HEK293T (cell line): ENCODE results near the gene SFT2D1.

ENCODE experiments used
- CTCF ChIA-PET: fragments of 350-600 bp; formaldehyde crosslinking; extraction: SDS; loops from one replicate; lab custom pipeline; 2021; ENCODE audit warnings: antibody characterized with exemption, inconsistent platforms; lab: Yijun Ruan, JAX
- POLR2A ChIA-PET: fragments of 350-600 bp; formaldehyde crosslinking; extraction: SDS; loops from one replicate; lab custom pipeline; 2020; ENCODE audit warnings: antibody characterized with exemption, inconsistent platforms; lab: Yijun Ruan, JAX
- DNase-seq: peaks from one replicate; pipeline ENCODE4 v3.0.0; 2012; ENCODE audit warnings: mixed read lengths; ENCODE audit errors: extremely low spot score
- ARNT ChIP-seq: fragments of 450-650 bp; IDR thresholded peaks from 2 replicates; pipeline ENCODE4 v1.6.1; 2017; ENCODE audit warnings: mild to moderate bottlenecking
- BHLHE40 ChIP-seq: fragments of 450-650 bp; IDR thresholded peaks from 2 replicates; pipeline ENCODE4 v1.6.1; 2016; ENCODE audit warnings: mild to moderate bottlenecking, moderate library complexity, borderline replicate concordance
- CTBP1 ChIP-seq: fragments of 450-650 bp; IDR thresholded peaks from 2 replicates; pipeline ENCODE4 v1.6.1; 2016; ENCODE audit warnings: borderline replicate concordance
- ELF4 ChIP-seq: fragments of 450-650 bp; IDR thresholded peaks from 2 replicates; pipeline ENCODE4 v1.6.1; 2017; ENCODE audit warnings: antibody characterized with exemption
- FOXA1 ChIP-seq: fragments of 450-650 bp; IDR thresholded peaks from 2 replicates; pipeline ENCODE4 v1.6.1; 2016; ENCODE audit warnings: mild to moderate bottlenecking
- FOXK2 ChIP-seq: fragments of 450-650 bp; IDR thresholded peaks from 2 replicates; pipeline ENCODE4 v1.6.1; 2016; ENCODE audit warnings: mild to moderate bottlenecking
- FOXM1 ChIP-seq: fragments of 450-650 bp; IDR thresholded peaks from 2 replicates; pipeline ENCODE4 v1.6.1; 2017; ENCODE audit warnings: mild to moderate bottlenecking, borderline replicate concordance
- HDGF ChIP-seq: fragments of 450-650 bp; IDR thresholded peaks from 2 replicates; pipeline ENCODE4 v1.6.1; 2017; ENCODE audit warnings: antibody characterized with exemption, borderline replicate concordance
- L3MBTL2 ChIP-seq: fragments of 450-650 bp; conservative IDR thresholded peaks from 2 replicates; pipeline ENCODE4 v1.6.1; 2016; ENCODE audit warnings: mild to moderate bottlenecking
- LEF1 ChIP-seq: fragments of 450-650 bp; IDR thresholded peaks from 2 replicates; pipeline ENCODE4 v1.6.1; 2017; ENCODE audit warnings: mild to moderate bottlenecking, borderline replicate concordance
- NFRKB ChIP-seq: fragments of 450-650 bp; IDR thresholded peaks from 2 replicates; pipeline ENCODE4 v1.6.1; 2016; ENCODE audit warnings: mild to moderate bottlenecking, moderate library complexity
- PKNOX1 ChIP-seq: fragments of 450-650 bp; IDR thresholded peaks from 2 replicates; pipeline ENCODE4 v1.6.1; 2016
- SP1 ChIP-seq: fragments of 450-650 bp; IDR thresholded peaks from 2 replicates; pipeline ENCODE4 v1.6.1; 2017
- SUZ12 ChIP-seq: fragments of 450-650 bp; IDR thresholded peaks from 2 replicates; pipeline ENCODE4 v1.6.1; 2016; ENCODE audit warnings: mild to moderate bottlenecking
- TARDBP ChIP-seq: fragments of 450-650 bp; IDR thresholded peaks from 2 replicates; pipeline ENCODE4 v1.6.1; 2016
- ZNF384 ChIP-seq: fragments of 450-650 bp; IDR thresholded peaks from 2 replicates; pipeline ENCODE4 v1.6.1; 2016

The SFT2D1 gene

GRCh38 chr6:166279393-166279679 is 63.0 kb downstream of the SFT2D1 start:
- TF ChIP-seq PKNOX1 (no peak), LEF1 (no peak), ZNF384 (no peak), NFRKB (no peak), ARNT (no peak), FOXA1 (no peak), SUZ12 (no peak), L3MBTL2 (no peak), SP1 (no peak), CTBP1 (no peak), FOXM1 (no peak), TARDBP (no peak), BHLHE40 (no peak), HDGF (no peak), FOXK2 (no peak), ELF4 (no peak)
- ChIA-PET POLR2A (interaction anchor here (0.6 kb wide), 1 partner anchor 74 kb away, joined by 4 read pairs; no protein-coding TSS in a partner anchor), CTCF (no interaction called here)
- no peak for DNase-seq

GRCh38 chr6:166278579-166279392 is 63.6 kb downstream of the SFT2D1 start:
- no peak for TF ChIP-seq FOXK2
- no peak for TF ChIP-seq PKNOX1
- no peak for TF ChIP-seq CTBP1
- TF ChIP-seq NFRKB = no peak
- no peak for TF ChIP-seq FOXA1
- TF ChIP-seq HDGF = no peak
- TF ChIP-seq FOXM1 = no peak
- no peak for TF ChIP-seq BHLHE40
- no peak for TF ChIP-seq LEF1
- no peak for TF ChIP-seq L3MBTL2
- TF ChIP-seq ELF4 = no peak
- no peak for TF ChIP-seq SUZ12
- TF ChIP-seq ARNT = no peak
- TF ChIP-seq ZNF384 = no peak
- no peak for TF ChIP-seq TARDBP
- TF ChIP-seq SP1 = no peak
- ChIA-PET CTCF (no interaction called here), POLR2A (no interaction called here)
- no peak for DNase-seq

- no peak for DNase-seq
- CTCF ChIA-PET = interaction anchor here (1.2 kb wide), 1 partner anchor 122 kb away, joined by 7 read pairs; no protein-coding TSS in a partner anchor
- no peak for TF ChIP-seq ELF4
- no peak for TF ChIP-seq HDGF
- TF ChIP-seq CTBP1 = no peak
- no peak for TF ChIP-seq FOXK2
- no peak for TF ChIP-seq ZNF384
- no peak for TF ChIP-seq FOXM1
- no peak for TF ChIP-seq L3MBTL2
- POLR2A ChIA-PET = no interaction called here
Measured at GRCh38 chr6:166277892-166278578, 64.3 kb downstream of the SFT2D1 start.

GRCh38 chr6:166277018-166277417 is 65.3 kb downstream of the SFT2D1 start:
- ChIA-PET CTCF (interaction anchor here (0.8 to 1.2 kb wide), 2 partner anchors 111 to 123 kb away, joined by 3 to 7 read pairs; no protein-coding TSS in a partner anchor), POLR2A (no interaction called here)
- no peak for DNase-seq
- TF ChIP-seq FOXK2 = no peak
- TF ChIP-seq FOXM1 = no peak
- TF ChIP-seq ZNF384 = no peak
- TF ChIP-seq TARDBP = no peak
- no peak for TF ChIP-seq ELF4
- TF ChIP-seq SUZ12 = no peak
- no peak for TF ChIP-seq PKNOX1
- no peak for TF ChIP-seq CTBP1
- no peak for TF ChIP-seq BHLHE40
- no peak for TF ChIP-seq LEF1
- TF ChIP-seq FOXA1 = no peak
- TF ChIP-seq SP1 = no peak

GRCh38 chr6:166275714-166276166 is 66.6 kb downstream of the SFT2D1 start:
- DNase-seq = peak; percentile 87
- ChIA-PET CTCF (interaction anchor here (0.6 to 1.1 kb wide), 9 partner anchors 9 to 182 kb away, joined by 3 to 6 read pairs (median 4); no protein-coding TSS in a partner anchor), POLR2A (no interaction called here)
- TF ChIP-seq SUZ12 = no peak
- no peak for TF ChIP-seq HDGF
- no peak for TF ChIP-seq NFRKB
- TF ChIP-seq FOXK2 = no peak
- no peak for TF ChIP-seq LEF1
- TF ChIP-seq ZNF384 = no peak
- TF ChIP-seq SP1 = no peak
